ENCODE results near the gene STK32B. TPM values are rescaled to one million over a fixed set of nuclear protein-coding genes. Genes with fewer than 3 reads are reported as not detected.

The STK32B gene
- total and polyA plus RNA-seq, 2 of the 8 experiments (the other 6 are each of a cell fraction or from before 2014, with no cell fraction given), result 2.3 to 2.5 TPM

- H3K4me3 ChIP-seq (ENCODE audit: extremely low read depth in 1 of 4, insufficient read depth in 2 of 4, low read depth in 3 of 4, low read length in 4 of 4), result no peak overlapping the region
- H3K23ac ChIP-seq (ENCODE audit: insufficient read length), result no peak overlapping the region
- H3K36me3 ChIP-seq (ENCODE audit: control insufficient read depth in 2 of 4, insufficient read depth in 4 of 4, low read length in 3 of 4), result no peaks in the 10 kb centered on the region
- no peak overlapping the region for H4K5ac ChIP-seq (ENCODE audit: insufficient read length, low read depth, low read length)
- H2BK5ac ChIP-seq (ENCODE audit: low read depth, low read length), result no peak overlapping the region
- no peak overlapping the region for H2AFZ ChIP-seq (ENCODE audit: low read length)
- WGBS, 2 experiments (ENCODE audit: extremely low coverage in 1 of 2, insufficient coverage in 1 of 2, insufficient read length in 1 of 2, insufficient replicate concordance in 2 of 2, low coverage in 1 of 2, low lambda C conversion rate in 2 of 2, missing lambda C conversion rate in 1 of 2), result 88% methylated on average over 7 of the region's 7 CpGs; no CpG with 5 or more reads in 1 of the 2 experiments
- no peak overlapping the region for H2BK15ac ChIP-seq (ENCODE audit: low read length)
- TF ChIP-seq SP2 (IDR thresholded peaks at IDR 0.05; ENCODE audit: low read length), result no peak
- FAIRE-seq (no peak), DNase-seq (ENCODE audit: low read depth in 1 of 2, low spot score in 2 of 2) (no peak)
- no peak overlapping the region for H2BK12ac ChIP-seq (ENCODE audit: low read depth, low read length)
- H4K20me1 ChIP-seq (replicated peaks in 1 of 2; ENCODE audit: control insufficient read depth in 1 of 2, insufficient read depth in 2 of 2, low read length in 2 of 2), result no peaks in the 10 kb centered on the region
- no peak overlapping the region for H3K56ac ChIP-seq (replicated peaks; ENCODE audit: insufficient read length, low read depth, low read length)
- no peak overlapping the region for H3K4me2 ChIP-seq (ENCODE audit: insufficient read depth in 1 of 2, low read depth in 2 of 2, low read length in 2 of 2)
- no peak overlapping the region for H4K91ac ChIP-seq (replicated peaks; ENCODE audit: insufficient read length, low read length)
- H3K23me2 ChIP-seq (ENCODE audit: low read depth, low read length), result no peaks in the 10 kb centered on the region
- ChIA-PET POLR2A (ENCODE audit: partially characterized antibody) (no interaction called here), CTCF (ENCODE audit: partially characterized antibody) (interaction anchor here (0.6 to 0.9 kb wide), 3 partner anchors 48 to 125 kb away, joined by 3 read pairs; no protein-coding TSS in a partner anchor)
- no peak overlapping the region for H2AK5ac ChIP-seq (ENCODE audit: low read depth, low read length)
- no peaks in the 10 kb centered on the region for H3K4me1 ChIP-seq (replicated peaks in 1 of 4; ENCODE audit: control insufficient read depth in 3 of 4, insufficient read depth in 4 of 4, low read length in 3 of 4)
- H3K9ac ChIP-seq (replicated peaks in 1 of 4; ENCODE audit: extremely low read depth in 1 of 4, low read depth in 3 of 4, low read length in 3 of 4), result no peak overlapping the region
- H2BK20ac ChIP-seq (ENCODE audit: low read length), result no peak overlapping the region
- H3K9me3 ChIP-seq (ENCODE audit: insufficient read depth in 2 of 2, low read depth in 1 of 2, low read length in 1 of 2), result no peaks in the 10 kb centered on the region
- H3K27me3 ChIP-seq (replicated peaks in 1 of 4; ENCODE audit: control insufficient read depth in 3 of 4, extremely low read depth in 1 of 4, insufficient read depth in 3 of 4, low read length in 3 of 4), result no peaks in the 10 kb centered on the region
- H3K14ac ChIP-seq (ENCODE audit: insufficient read length), result no peak overlapping the region
- no peaks in the 10 kb centered on the region for H3K79me1 ChIP-seq (ENCODE audit: low read depth, low read length)
- no peak overlapping the region for H4K8ac ChIP-seq (ENCODE audit: extremely low read depth, insufficient read depth, low read length)
- H3K79me2 ChIP-seq (ENCODE audit: control insufficient read depth in 1 of 2, insufficient read depth in 2 of 2, low read length in 2 of 2), result no peaks in the 10 kb centered on the region
- no peak overlapping the region for H3K4ac ChIP-seq (replicated peaks; ENCODE audit: insufficient read length, low read depth, low read length)
- no peak overlapping the region for H3K18ac ChIP-seq (ENCODE audit: extremely low read depth, low read length)
- H3K27ac ChIP-seq (ENCODE audit: low read depth, low read length), result no peak overlapping the region
- H2BK120ac ChIP-seq (replicated peaks; ENCODE audit: low read depth, low read length), result no peak overlapping the region
Observed at GRCh38 chr4:5284517-5284916, 233.2 kb downstream of the STK32B start.

Measured in H1 (cell line).